ENCODE results near the gene CPEB3. TPM values are rescaled to one million over a fixed set of nuclear protein-coding genes. Genes with fewer than 3 reads are reported as not detected.

CPEB3 gene
- total RNA-seq, 1 donor from 2014 or later: 13.6 TPM

DNA sequence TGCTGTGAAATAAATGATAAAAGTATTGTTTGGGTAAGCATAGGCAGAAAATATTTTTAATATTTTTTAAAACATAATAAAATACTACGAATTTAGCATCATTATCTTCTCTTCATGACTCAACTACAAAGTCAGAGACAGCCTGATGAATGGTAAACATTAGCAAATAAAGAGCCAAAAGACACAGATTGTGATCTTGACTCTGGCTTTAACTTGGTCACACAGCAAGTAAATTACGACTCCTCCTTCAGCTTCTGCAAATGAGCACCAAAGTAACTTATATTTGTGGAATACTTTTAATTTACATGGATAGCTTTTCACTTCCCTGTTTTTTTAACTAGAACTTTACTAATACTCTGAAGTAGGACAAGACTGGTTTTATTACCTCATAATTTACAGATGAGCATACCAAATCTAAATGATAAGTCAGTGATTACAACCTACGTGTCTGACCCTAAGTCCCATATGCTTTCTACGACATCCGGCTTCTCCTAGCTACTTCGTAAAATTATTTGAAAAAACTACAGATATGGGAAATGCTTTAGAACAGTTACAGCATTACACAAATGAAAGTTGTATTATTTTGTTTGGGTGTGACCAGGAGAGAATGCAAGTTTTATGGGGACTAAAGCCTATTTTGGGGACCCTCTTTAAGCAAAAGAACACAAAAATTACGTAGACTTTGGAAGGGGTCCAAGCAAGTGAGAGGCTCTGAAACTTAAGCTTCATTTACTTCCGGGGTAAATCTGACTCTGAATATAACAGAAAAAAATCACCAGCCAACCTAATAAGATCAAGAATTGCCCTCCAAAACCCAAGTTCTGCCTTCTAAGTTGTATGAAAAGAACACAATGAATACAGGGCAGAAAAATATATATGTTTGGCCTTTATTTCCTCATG is 133.8 kb downstream of the CPEB3 start:
- Histone ChIP-seq H3K36me3 (no peaks in the 10 kb centered on the region), H3K4me3 (no peak overlapping the region), H3K27ac (replicated peaks) (no peak overlapping the region), H3K27me3 (ENCODE audit: low read depth) (no peaks in the 10 kb centered on the region), H3K4me1 (peaks cover 22% of the 10 kb centered on the region), H3K9me3 (replicated peaks) (no peaks in the 10 kb centered on the region)
- intact Hi-C loops (cut with micrococcal nuclease): no loop called here
- no peak for DNase-seq
- TF ChIP-seq, protein P1, sequence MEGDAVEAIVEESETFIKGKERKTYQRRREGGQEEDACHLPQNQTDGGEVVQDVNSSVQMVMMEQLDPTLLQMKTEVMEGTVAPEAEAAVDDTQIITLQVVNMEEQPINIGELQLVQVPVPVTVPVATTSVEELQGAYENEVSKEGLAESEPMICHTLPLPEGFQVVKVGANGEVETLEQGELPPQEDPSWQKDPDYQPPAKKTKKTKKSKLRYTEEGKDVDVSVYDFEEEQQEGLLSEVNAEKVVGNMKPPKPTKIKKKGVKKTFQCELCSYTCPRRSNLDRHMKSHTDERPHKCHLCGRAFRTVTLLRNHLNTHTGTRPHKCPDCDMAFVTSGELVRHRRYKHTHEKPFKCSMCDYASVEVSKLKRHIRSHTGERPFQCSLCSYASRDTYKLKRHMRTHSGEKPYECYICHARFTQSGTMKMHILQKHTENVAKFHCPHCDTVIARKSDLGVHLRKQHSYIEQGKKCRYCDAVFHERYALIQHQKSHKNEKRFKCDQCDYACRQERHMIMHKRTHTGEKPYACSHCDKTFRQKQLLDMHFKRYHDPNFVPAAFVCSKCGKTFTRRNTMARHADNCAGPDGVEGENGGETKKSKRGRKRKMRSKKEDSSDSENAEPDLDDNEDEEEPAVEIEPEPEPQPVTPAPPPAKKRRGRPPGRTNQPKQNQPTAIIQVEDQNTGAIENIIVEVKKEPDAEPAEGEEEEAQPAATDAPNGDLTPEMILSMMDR (IDR thresholded peaks at IDR 0.05; ENCODE audit: borderline replicate concordance): no peak

DNA sequence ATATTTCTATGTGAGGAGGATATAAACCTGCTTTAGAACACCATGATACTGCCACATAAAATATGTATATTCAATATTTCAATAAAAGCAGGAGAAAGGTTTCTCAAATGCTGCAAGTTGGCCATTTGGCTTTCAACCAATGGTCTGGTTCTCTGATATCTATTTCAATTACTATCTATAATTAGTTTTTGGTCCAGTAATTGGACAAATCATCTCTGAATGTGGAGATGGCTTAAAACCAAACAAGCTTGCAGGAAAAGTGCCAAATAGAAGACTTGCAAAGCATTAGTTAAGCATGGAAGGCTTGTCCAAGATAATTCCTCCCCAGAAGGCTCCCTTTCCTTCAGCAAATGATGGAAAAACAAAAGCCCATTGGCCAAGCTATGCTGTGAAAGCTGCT is 140.1 kb downstream of the CPEB3 start:
- peaks cover 65% of the 10 kb centered on the region for H3K4me1 ChIP-seq
- no peak overlapping the region for H3K27ac ChIP-seq (replicated peaks)
- no peaks in the 10 kb centered on the region for H3K27me3 ChIP-seq (ENCODE audit: low read depth)
- intact Hi-C loops (cut with micrococcal nuclease): no loop called here
- DNase-seq: no peak
- H3K4me3 ChIP-seq: no peak overlapping the region
- TF ChIP-seq, protein P1 (IDR thresholded peaks at IDR 0.05; ENCODE audit: borderline replicate concordance): no peak
- no peaks in the 10 kb centered on the region for H3K36me3 ChIP-seq
- H3K9me3 ChIP-seq (replicated peaks): no peaks in the 10 kb centered on the region

DNA sequence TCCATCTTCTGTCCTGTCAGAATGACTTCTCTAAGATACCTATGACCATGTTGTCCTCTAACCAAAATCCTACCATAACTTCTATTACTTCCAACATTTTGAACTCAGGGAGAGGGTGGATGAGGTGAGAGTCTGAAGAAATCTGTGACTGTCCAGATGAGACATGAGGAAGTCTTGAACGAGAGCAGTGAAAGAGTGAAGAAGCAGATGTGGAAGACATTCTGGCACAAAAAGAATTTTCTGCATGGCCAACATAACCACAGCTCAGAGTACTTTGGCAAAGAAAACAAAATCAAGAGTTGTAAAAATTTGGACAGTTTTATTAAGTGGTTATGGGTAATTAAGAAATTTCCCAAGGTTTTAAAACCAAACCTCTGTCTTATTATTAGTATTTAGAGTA is 141.6 kb downstream of the CPEB3 start:
- Histone ChIP-seq H3K27ac (replicated peaks) (no peak overlapping the region), H3K9me3 (replicated peaks) (no peaks in the 10 kb centered on the region), H3K36me3 (peaks cover 6% of the 10 kb centered on the region), H3K4me1 (peaks cover 78% of the 10 kb centered on the region), H3K27me3 (ENCODE audit: low read depth) (no peaks in the 10 kb centered on the region), H3K4me3 (no peak overlapping the region)
- TF ChIP-seq, protein P1 (IDR thresholded peaks at IDR 0.05; ENCODE audit: borderline replicate concordance): no peak
- intact Hi-C loops (cut with micrococcal nuclease): no loop called here
- DNase-seq: no peak

DNA sequence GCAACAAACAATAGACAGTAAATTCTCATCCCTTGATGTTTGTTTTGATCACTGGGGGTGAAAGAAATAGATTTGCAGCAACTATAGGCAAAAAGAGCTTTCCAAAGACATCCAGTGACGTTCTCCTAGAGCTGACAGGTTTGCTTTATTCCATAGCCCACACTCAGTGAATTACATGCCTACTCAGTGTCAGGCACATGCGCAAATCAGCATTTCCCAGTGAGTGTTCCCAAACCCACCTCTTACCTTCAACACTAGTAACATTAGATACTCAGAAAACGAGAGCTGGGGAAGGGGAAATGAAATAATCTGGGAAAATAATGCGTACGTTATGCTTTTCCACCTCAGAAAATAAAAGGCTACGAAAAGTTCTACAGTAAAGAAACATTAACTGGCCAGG is 144.1 kb downstream of the CPEB3 start:
- H3K4me1 ChIP-seq: peaks cover 76% of the 10 kb centered on the region
- no peak for DNase-seq
- H3K27ac ChIP-seq (replicated peaks): peak overlapping the region; percentile 64
- H3K4me3 ChIP-seq: no peak overlapping the region
- peaks cover 13% of the 10 kb centered on the region for H3K36me3 ChIP-seq
- no peaks in the 10 kb centered on the region for H3K9me3 ChIP-seq (replicated peaks)
- no peaks in the 10 kb centered on the region for H3K27me3 ChIP-seq (ENCODE audit: low read depth)
- TF ChIP-seq, protein P1 (IDR thresholded peaks at IDR 0.05; ENCODE audit: borderline replicate concordance): no peak
- intact Hi-C loops (cut with micrococcal nuclease): no loop called here

DNA sequence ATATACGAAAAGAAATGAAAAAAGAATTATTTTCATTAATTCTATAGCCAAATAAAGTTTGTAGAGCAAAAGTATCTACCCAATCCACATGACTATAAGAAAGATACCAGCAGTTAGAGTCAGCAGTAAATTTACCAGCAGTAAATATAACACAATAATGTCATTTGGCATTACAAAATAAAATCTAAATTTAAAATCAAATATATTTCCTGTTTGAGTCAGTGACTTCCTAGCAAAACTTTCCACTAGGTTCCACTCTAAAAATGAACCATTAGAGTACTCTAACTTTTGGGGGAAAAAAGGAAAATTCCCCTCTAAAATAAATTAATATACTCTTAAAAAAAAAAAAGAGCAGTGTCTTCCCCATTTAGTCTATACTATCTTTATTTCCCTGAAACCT is 144.8 kb downstream of the CPEB3 start:
- peaks cover 69% of the 10 kb centered on the region for H3K4me1 ChIP-seq
- intact Hi-C loops (cut with micrococcal nuclease): no loop called here

More for the DNA sequence above, 144.8 kb downstream of the CPEB3 start:
- no peak for DNase-seq
- H3K4me3 ChIP-seq: no peak overlapping the region
- no peaks in the 10 kb centered on the region for H3K9me3 ChIP-seq (replicated peaks)
- peaks cover 16% of the 10 kb centered on the region for H3K36me3 ChIP-seq
- TF ChIP-seq, protein P1 (IDR thresholded peaks at IDR 0.05; ENCODE audit: borderline replicate concordance): no peak
- H3K27me3 ChIP-seq (ENCODE audit: low read depth): no peaks in the 10 kb centered on the region
- H3K27ac ChIP-seq (replicated peaks): peak overlapping the region; percentile 64

Data from left ventricle myocardium inferior (tissue), 1 donor.